Panc1 (cell line): ENCODE measurements around the gene TESK2. TPM values are rescaled to one million over a fixed set of nuclear protein-coding genes. Genes with fewer than 3 reads are reported as not detected.

Source experiments
- ATAC-seq: fragments of 200-7000 bp; cut with Tn5 transposase; 2 replicates; pipeline ENCODE4 v1.9.1; 2020; ENCODE audit warnings: mild to moderate bottlenecking, moderate library complexity
- BruUV-seq: library from RNA; stranded (reverse); fragments of 400-500 nt; replicated peaks from 2 replicates; lab custom pipeline; 2021; lab: Mats Ljungman, UMichigan
- CTCF ChIA-PET: fragments of 300-600 bp; sonication (Branson Sonifier 250); formaldehyde crosslinking; loops from one replicate; lab custom pipeline; 2022; ENCODE audit warnings: antibody characterized with exemption; lab: Charles Lee
- POLR2A ChIA-PET: fragments of 300-600 bp; sonication (Branson Sonifier 250); formaldehyde crosslinking; loops from one replicate; lab custom pipeline; 2022; ENCODE audit warnings: antibody characterized with exemption; lab: Charles Lee
- DNase-seq: peaks from one replicate; pipeline ENCODE4 v3.0.0-alpha.2; 2010; ENCODE audit warnings: low read depth, low spot score
- H3K27ac ChIP-seq: 2 replicates; pipeline ENCODE4 v1.5.1; 2011; ENCODE audit warnings: mild to moderate bottlenecking, low read length, inconsistent platforms
- H3K27me3 ChIP-seq: fragments of 200-500 bp; sonication (Bioruptor generic); 2 replicates; pipeline ENCODE4 v1.6.0; 2014; ENCODE audit warnings: low read length, inconsistent platforms; ENCODE audit not compliant: control insufficient read depth, insufficient read depth
- H3K36me3 ChIP-seq: fragments of 200-500 bp; sonication (Bioruptor generic); 2 replicates; pipeline ENCODE4 v1.5.1; 2014; ENCODE audit warnings: inconsistent platforms, mild to moderate bottlenecking, low read length, moderate library complexity; ENCODE audit not compliant: control insufficient read depth, insufficient read depth
- H3K4me1 ChIP-seq: 2 replicates; pipeline ENCODE4 v1.5.1; 2011; ENCODE audit warnings: inconsistent platforms, mild to moderate bottlenecking, low read length, moderate library complexity; ENCODE audit not compliant: control insufficient read depth, insufficient read depth
- H3K4me3 ChIP-seq, 2 experiments: 2 replicates each; pipeline ENCODE4 v1.5.1; 2011 to 2012; ENCODE audit warnings: low read depth in 2 of 2, low read length in 2 of 2, mild to moderate bottlenecking in 2 of 2, inconsistent platforms in 1 of 2, moderate library complexity in 1 of 2
- H3K9me3 ChIP-seq: fragments of 200-500 bp; sonication (Bioruptor generic); 2 replicates; pipeline ENCODE4 v1.5.1; 2014; ENCODE audit warnings: low read depth, mild to moderate bottlenecking, inconsistent platforms, low read length, moderate library complexity; ENCODE audit not compliant: control insufficient read depth, insufficient read depth
- CTCF ChIP-seq: fragments of 450-650 bp; IDR thresholded peaks from 2 replicates; pipeline ENCODE4 v1.5.1; 2017; ENCODE audit warnings: mild to moderate bottlenecking
- POLR2AphosphoS5 ChIP-seq: IDR thresholded peaks from 2 replicates; pipeline ENCODE4 v1.6.1; 2012; ENCODE audit warnings: mild to moderate bottlenecking, low read depth, low read length, moderate library complexity
- REST ChIP-seq, 2 experiments: IDR thresholded peaks; 2 replicates each; pipeline ENCODE4 v1.6.1; 2011 to 2012; ENCODE audit warnings: low read depth in 2 of 2, control low read depth in 1 of 2, low read length in 1 of 2, mild to moderate bottlenecking in 1 of 2, moderate library complexity in 1 of 2; ENCODE audit not compliant: insufficient read depth in 1 of 2
- SIN3A ChIP-seq: IDR thresholded peaks from 2 replicates; pipeline ENCODE4 v1.6.1; 2012; ENCODE audit warnings: low read depth, mild to moderate bottlenecking, low read length, moderate library complexity, borderline replicate concordance; ENCODE audit not compliant: insufficient read depth
- TCF7L2 ChIP-seq: IDR thresholded peaks from 2 replicates; pipeline ENCODE4 v1.6.1; 2011; ENCODE audit warnings: mild to moderate bottlenecking, low read depth, low read length, inconsistent platforms
- in situ Hi-C: cut with HindIII; loops from 2 replicates; pipeline ENCODE4 v1.10.0; 2016; ENCODE audit warnings: low sequenced_read_pairs, low pct_unique_long_range_greater_than_20kb
- intact Hi-C: fragments of 100-400 bp; cut with micrococcal nuclease; formaldehyde crosslinking; loops from one replicate; pipeline ENCODE4 v1.10.0; 2022; ENCODE audit not compliant: unreplicated experiment
- total RNA-seq: library from RNA; stranded (reverse); gene quantifications from one replicate; pipeline ENCODE4 v1.2.1, GENCODE V29; 2021; ENCODE audit not compliant: unreplicated experiment

The TESK2 gene
- total RNA-seq, 1 experiment from 2014 or later: 3.3 TPM

DNA sequence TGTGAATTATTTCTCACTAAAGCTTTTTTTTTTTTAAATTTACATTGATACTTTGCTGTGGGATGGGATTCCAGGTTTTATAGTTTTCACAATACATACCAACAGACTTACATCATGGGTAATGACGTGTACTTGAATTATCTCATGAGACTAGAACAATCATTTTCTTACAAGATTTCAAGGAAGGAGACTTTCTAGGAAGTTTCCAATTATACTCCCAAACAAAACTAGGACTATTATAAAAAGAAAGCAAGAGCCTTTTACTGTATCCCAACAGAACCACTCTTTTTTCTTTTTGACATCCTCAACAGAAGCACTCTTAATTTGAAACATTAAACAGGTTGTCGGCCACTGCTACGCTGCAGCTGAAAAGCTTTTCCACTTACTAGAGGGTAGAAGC lies 48.7 kb downstream of the TESK2 start:
- POLR2A ChIA-PET: no interaction called here
- BruUV-seq: no TSS peak
- no peak for TF ChIP-seq SIN3A
- no peak for TF ChIP-seq POLR2AphosphoS5
- no peak for TF ChIP-seq CTCF
- TF ChIP-seq REST (IDR thresholded peaks at IDR 0.05; ENCODE audit: insufficient read depth in 1 of 2, low read depth in 2 of 2, low read length in 1 of 2): no peak
- TF ChIP-seq TCF7L2: no peak
- Histone ChIP-seq H3K27ac (no peak overlapping the region), H3K9me3 (no peaks in the 10 kb centered on the region), H3K4me1 (no peaks in the 10 kb centered on the region), H3K36me3 (no peaks in the 10 kb centered on the region), H3K27me3 (no peaks in the 10 kb centered on the region), H3K4me3 (no peak overlapping the region)
- DNase-seq (no peak), ATAC-seq (no peak)
- in situ Hi-C loops (no loop called here), intact Hi-C loops (no loop called here)
- CTCF ChIA-PET: no interaction called here

GRCh38 chr1:45437323-45437722 lies 53.6 kb downstream of the TESK2 start:
- Histone ChIP-seq H3K27me3 (no peaks in the 10 kb centered on the region), H3K36me3 (no peaks in the 10 kb centered on the region), H3K4me3 (no peak overlapping the region), H3K9me3 (no peaks in the 10 kb centered on the region), H3K4me1 (no peaks in the 10 kb centered on the region), H3K27ac (no peak overlapping the region)
- BruUV-seq: no TSS peak
- ATAC-seq: no peak
- no peak for TF ChIP-seq TCF7L2
- ChIA-PET POLR2A (no interaction called here), CTCF (no interaction called here)
- in situ Hi-C loops: no loop called here
- intact Hi-C loops: no loop called here
- no peak for DNase-seq

DNA sequence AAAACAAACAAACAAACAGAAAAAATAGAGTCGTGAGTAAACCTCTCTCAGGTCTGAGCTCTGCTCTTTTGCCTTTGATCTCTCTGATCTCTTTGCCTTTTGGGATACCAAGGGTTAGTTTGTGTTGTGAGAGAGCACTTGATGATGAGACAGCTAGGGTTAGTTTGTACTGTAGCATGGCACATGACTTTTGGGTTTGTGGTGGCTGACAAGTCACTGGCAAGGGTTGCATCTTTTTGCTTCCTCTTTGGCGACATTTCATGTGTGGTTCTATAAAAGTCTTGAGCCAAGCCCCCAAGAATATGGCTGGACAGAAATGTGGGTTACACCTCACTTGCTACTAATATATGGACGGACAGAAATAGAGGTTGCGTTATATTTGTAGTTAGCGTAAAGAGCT lies 60.5 kb downstream of the TESK2 start:
- intact Hi-C loops (no loop called here), in situ Hi-C loops (no loop called here)
- H3K4me1 ChIP-seq: no peaks in the 10 kb centered on the region
- H3K9me3 ChIP-seq: no peaks in the 10 kb centered on the region
- H3K27ac ChIP-seq: no peak overlapping the region
- CTCF ChIA-PET: no interaction called here
- H3K4me3 ChIP-seq: no peak overlapping the region
- BruUV-seq: no TSS peak
- DNase-seq (no peak), ATAC-seq (no peak)
- TF ChIP-seq REST (IDR thresholded peaks at IDR 0.05; ENCODE audit: insufficient read depth in 1 of 2, low read depth in 2 of 2, low read length in 1 of 2) (no peak), POLR2AphosphoS5 (no peak), SIN3A (no peak), CTCF (no peak), TCF7L2 (no peak)
- H3K36me3 ChIP-seq: no peaks in the 10 kb centered on the region
- no peaks in the 10 kb centered on the region for H3K27me3 ChIP-seq
- POLR2A ChIA-PET: no interaction called here
